Mucosa of stomach (tissue), 1 donor: ENCODE results near the gene DGKD.

Source experiments
- H3K27me3 ChIP-seq: one replicate; pipeline ENCODE4 v1.7.0; 2013; ENCODE audit warnings: mild to moderate bottlenecking, low read length; ENCODE audit not compliant: control insufficient read depth, insufficient read depth
- H3K36me3 ChIP-seq: one replicate; pipeline ENCODE4 v1.7.0; 2013; ENCODE audit warnings: low read length; ENCODE audit not compliant: control insufficient read depth, insufficient read depth
- H3K4me1 ChIP-seq: one replicate; pipeline ENCODE4 v1.7.0; 2013; ENCODE audit warnings: mild to moderate bottlenecking, low read length; ENCODE audit not compliant: control insufficient read depth, insufficient read depth
- H3K4me3 ChIP-seq: one replicate; pipeline ENCODE4 v1.7.0; 2013; ENCODE audit warnings: low read length
- H3K9ac ChIP-seq: one replicate; pipeline ENCODE4 v1.7.0; 2013; ENCODE audit warnings: mild to moderate bottlenecking, low read length, moderate library complexity
- H3K9me3 ChIP-seq: one replicate; pipeline ENCODE4 v1.7.0; 2013; ENCODE audit warnings: mild to moderate bottlenecking, low read length, moderate library complexity; ENCODE audit not compliant: control insufficient read depth
- donor health status: Pancreatic carcinoma.

The DGKD gene

GRCh38 chr2:233489143-233489542 is 134.8 kb downstream of the DGKD start:
- Histone ChIP-seq H3K4me1 (no peaks in the 10 kb centered on the region), H3K9me3 (no peaks in the 10 kb centered on the region), H3K36me3 (no peaks in the 10 kb centered on the region), H3K4me3 (no peak overlapping the region), H3K27me3 (no peaks in the 10 kb centered on the region), H3K9ac (no peak overlapping the region)

GRCh38 chr2:233489666-233490065 is 135.4 kb downstream of the DGKD start:
- no peaks in the 10 kb centered on the region for H3K4me1 ChIP-seq
- H3K27me3 ChIP-seq = no peaks in the 10 kb centered on the region
- no peaks in the 10 kb centered on the region for H3K9me3 ChIP-seq
- H3K36me3 ChIP-seq = no peaks in the 10 kb centered on the region
- H3K4me3 ChIP-seq = no peak overlapping the region
- H3K9ac ChIP-seq = no peak overlapping the region

- Histone ChIP-seq H3K36me3 (no peaks in the 10 kb centered on the region), H3K9me3 (no peaks in the 10 kb centered on the region), H3K4me1 (no peaks in the 10 kb centered on the region), H3K27me3 (no peaks in the 10 kb centered on the region), H3K4me3 (no peak overlapping the region), H3K9ac (no peak overlapping the region)
These were observed 136.5 kb downstream of the DGKD start for GRCh38 chr2:233490831-233491230.

GRCh38 chr2:233491326-233491725 is 137.0 kb downstream of the DGKD start:
- Histone ChIP-seq H3K27me3 (no peaks in the 10 kb centered on the region), H3K9me3 (no peaks in the 10 kb centered on the region), H3K4me3 (no peak overlapping the region), H3K36me3 (no peaks in the 10 kb centered on the region), H3K4me1 (no peaks in the 10 kb centered on the region), H3K9ac (no peak overlapping the region)

- no peak overlapping the region for H3K4me3 ChIP-seq
- H3K27me3 ChIP-seq = no peaks in the 10 kb centered on the region
- no peaks in the 10 kb centered on the region for H3K4me1 ChIP-seq
- no peaks in the 10 kb centered on the region for H3K36me3 ChIP-seq
- H3K9me3 ChIP-seq = no peaks in the 10 kb centered on the region
- H3K9ac ChIP-seq = no peak overlapping the region
These were observed 137.8 kb downstream of the DGKD start for GRCh38 chr2:233492078-233492477.

- Histone ChIP-seq H3K9me3 (no peaks in the 10 kb centered on the region), H3K27me3 (no peaks in the 10 kb centered on the region), H3K4me1 (no peaks in the 10 kb centered on the region), H3K9ac (no peak overlapping the region), H3K36me3 (no peaks in the 10 kb centered on the region), H3K4me3 (no peak overlapping the region)
These were observed 138.5 kb downstream of the DGKD start for GRCh38 chr2:233492751-233493150.

GRCh38 chr2:233495503-233496496 is 141.5 kb downstream of the DGKD start:
- H3K4me3 ChIP-seq = no peak overlapping the region
- no peaks in the 10 kb centered on the region for H3K36me3 ChIP-seq
- H3K27me3 ChIP-seq = no peaks in the 10 kb centered on the region
- H3K9ac ChIP-seq = no peak overlapping the region
- H3K9me3 ChIP-seq = no peaks in the 10 kb centered on the region
- no peaks in the 10 kb centered on the region for H3K4me1 ChIP-seq

- no peaks in the 10 kb centered on the region for H3K4me1 ChIP-seq
- no peaks in the 10 kb centered on the region for H3K27me3 ChIP-seq
- no peak overlapping the region for H3K4me3 ChIP-seq
- no peak overlapping the region for H3K9ac ChIP-seq
- no peaks in the 10 kb centered on the region for H3K9me3 ChIP-seq
- no peaks in the 10 kb centered on the region for H3K36me3 ChIP-seq
These were observed 143.4 kb downstream of the DGKD start for GRCh38 chr2:233497692-233498091.

- H3K9ac ChIP-seq = no peak overlapping the region
- no peaks in the 10 kb centered on the region for H3K27me3 ChIP-seq
- H3K4me1 ChIP-seq = no peaks in the 10 kb centered on the region
- no peak overlapping the region for H3K4me3 ChIP-seq
- H3K9me3 ChIP-seq = no peaks in the 10 kb centered on the region
- H3K36me3 ChIP-seq = no peaks in the 10 kb centered on the region
These were observed 143.8 kb downstream of the DGKD start for GRCh38 chr2:233498126-233498525.

GRCh38 chr2:233499928-233500327 is 145.6 kb downstream of the DGKD start:
- Histone ChIP-seq H3K27me3 (no peaks in the 10 kb centered on the region), H3K4me3 (no peak overlapping the region), H3K9ac (no peak overlapping the region), H3K9me3 (no peaks in the 10 kb centered on the region), H3K36me3 (no peaks in the 10 kb centered on the region), H3K4me1 (no peaks in the 10 kb centered on the region)

GRCh38 chr2:233501198-233502076 is 147.1 kb downstream of the DGKD start:
- Histone ChIP-seq H3K4me3 (no peak overlapping the region), H3K4me1 (no peaks in the 10 kb centered on the region), H3K9me3 (no peaks in the 10 kb centered on the region), H3K9ac (no peak overlapping the region), H3K36me3 (no peaks in the 10 kb centered on the region), H3K27me3 (no peaks in the 10 kb centered on the region)

- H3K27me3 ChIP-seq = no peaks in the 10 kb centered on the region
- no peak overlapping the region for H3K9ac ChIP-seq
- H3K36me3 ChIP-seq = no peaks in the 10 kb centered on the region
- H3K4me3 ChIP-seq = no peak overlapping the region
- no peaks in the 10 kb centered on the region for H3K4me1 ChIP-seq
- H3K9me3 ChIP-seq = no peaks in the 10 kb centered on the region
These were observed 149.2 kb downstream of the DGKD start for GRCh38 chr2:233503481-233503880.
